Measurements from ENCODE around the gene LILRB3.
A peak's percentile ranks its signal among the peaks of the same experiment; 100 is the strongest.

Gene LILRB3

DNA sequence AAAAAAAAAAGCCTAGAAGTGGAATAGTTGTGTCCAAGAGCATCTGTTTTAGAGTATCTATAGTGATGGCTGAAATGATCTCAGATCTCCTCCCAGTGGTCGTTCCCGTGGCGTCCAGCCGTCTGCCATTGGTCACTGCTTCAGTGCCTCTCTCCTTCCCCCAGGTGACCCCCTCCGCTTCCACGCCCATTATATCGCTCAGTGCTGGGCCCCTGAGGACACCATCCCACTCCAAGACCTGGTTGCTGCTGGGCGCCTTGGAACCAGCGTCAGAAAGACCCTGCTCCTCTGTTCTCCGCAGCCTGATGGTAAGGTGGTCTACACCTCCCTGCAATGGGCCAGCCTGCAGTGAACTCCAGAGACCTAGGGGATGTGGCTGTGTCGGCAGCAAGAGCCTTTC is 29.8 kb downstream of the LILRB3 start:
- TF ChIP-seq, protein P1, sequence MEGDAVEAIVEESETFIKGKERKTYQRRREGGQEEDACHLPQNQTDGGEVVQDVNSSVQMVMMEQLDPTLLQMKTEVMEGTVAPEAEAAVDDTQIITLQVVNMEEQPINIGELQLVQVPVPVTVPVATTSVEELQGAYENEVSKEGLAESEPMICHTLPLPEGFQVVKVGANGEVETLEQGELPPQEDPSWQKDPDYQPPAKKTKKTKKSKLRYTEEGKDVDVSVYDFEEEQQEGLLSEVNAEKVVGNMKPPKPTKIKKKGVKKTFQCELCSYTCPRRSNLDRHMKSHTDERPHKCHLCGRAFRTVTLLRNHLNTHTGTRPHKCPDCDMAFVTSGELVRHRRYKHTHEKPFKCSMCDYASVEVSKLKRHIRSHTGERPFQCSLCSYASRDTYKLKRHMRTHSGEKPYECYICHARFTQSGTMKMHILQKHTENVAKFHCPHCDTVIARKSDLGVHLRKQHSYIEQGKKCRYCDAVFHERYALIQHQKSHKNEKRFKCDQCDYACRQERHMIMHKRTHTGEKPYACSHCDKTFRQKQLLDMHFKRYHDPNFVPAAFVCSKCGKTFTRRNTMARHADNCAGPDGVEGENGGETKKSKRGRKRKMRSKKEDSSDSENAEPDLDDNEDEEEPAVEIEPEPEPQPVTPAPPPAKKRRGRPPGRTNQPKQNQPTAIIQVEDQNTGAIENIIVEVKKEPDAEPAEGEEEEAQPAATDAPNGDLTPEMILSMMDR (conservative IDR thresholded peaks at IDR 0.05; ENCODE audit: low read depth, low read length): no peak
- H3K4me3 ChIP-seq (ENCODE audit: low read length): no peak overlapping the region
- DNase-seq (ENCODE audit: low read depth): no peak

DNA sequence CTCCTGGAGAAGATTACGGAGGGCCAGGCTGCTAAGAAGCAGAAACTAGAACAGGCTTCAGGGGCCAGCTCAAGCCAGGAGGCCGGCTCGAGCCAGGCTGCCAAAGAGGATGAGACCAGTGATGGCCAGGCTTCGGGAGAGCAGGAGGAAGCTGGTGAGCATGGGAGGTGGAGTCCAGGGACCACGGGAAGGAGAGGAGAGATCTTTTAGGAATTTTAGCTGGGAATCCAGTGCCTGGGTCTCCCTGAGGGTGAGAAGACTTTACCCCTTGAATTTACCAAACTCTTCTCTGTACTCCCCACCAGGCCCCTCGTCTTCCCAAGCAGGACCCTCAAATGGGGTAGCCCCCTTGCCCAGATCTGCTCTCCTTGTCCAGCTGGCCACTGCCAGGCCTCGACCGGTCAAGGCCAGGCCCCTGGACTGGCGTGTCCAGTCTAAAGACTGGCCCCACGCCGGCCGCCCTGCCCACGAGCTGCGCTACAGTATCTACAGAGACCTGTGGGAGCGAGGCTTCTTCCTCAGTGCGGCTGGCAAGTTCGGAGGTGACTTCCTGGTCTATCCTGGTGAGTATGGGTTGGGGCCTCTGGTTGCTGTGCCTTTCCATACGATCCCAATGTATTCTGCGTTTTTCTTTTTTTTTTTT is 30.9 kb downstream of the LILRB3 start:
- peak overlapping the region; percentile 76 for H3K4me3 ChIP-seq (ENCODE audit: low read length)
- DNase-seq (ENCODE audit: low read depth): no peak
- TF ChIP-seq, protein P1 (conservative IDR thresholded peaks at IDR 0.05; ENCODE audit: low read depth, low read length): no peak

DNA sequence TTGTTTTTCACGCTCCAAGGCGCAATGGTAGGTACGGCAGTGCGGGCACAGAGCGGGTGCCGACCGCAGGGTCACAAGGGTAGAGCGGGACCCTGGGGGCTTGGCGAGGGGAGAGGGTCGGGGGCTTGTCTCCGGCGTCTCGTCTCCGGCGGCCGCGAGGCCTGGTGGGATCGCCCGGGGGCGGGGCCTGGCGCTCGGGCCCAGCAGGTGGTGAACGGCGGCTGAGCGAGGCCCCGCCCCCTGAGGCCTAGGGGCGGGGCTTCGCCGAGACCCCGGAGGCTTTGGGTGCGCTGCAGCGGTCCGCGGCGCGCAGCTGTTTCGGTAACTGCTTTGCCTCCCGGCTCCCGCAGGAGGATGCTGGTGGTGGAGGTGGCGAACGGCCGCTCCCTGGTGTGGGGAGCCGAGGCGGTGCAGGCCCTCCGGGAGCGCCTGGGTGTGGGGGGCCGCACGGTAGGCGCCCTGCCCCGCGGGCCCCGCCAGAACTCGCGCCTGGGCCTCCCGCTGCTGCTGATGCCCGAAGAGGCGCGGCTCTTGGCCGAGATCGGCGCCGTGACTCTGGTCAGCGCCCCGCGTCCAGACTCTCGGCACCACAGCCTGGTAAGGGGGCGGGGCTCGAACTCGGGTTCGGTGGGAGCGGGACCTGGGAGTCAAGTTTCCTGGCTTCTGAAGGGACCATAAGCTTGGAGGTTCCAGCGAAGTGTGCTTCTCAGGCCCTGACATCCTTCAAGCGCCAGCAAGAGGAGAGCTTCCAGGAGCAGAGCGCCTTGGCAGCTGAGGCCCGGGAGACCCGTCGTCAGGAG is 31.6 kb downstream of the LILRB3 start, which contains the start of gene TSEN34:
Gene TSEN34 (plus strand): TSS at position 298 of the 800 bp plus-strand sequence. CDS start 57 bp downstream, at position 355.
- peak within 1 kb of the TSS; percentile 76 for H3K4me3 ChIP-seq (ENCODE audit: low read length)
- no peak for DNase-seq (ENCODE audit: low read depth)
- TF ChIP-seq, protein P1 (conservative IDR thresholded peaks at IDR 0.05; ENCODE audit: low read depth, low read length): no peak

DNA sequence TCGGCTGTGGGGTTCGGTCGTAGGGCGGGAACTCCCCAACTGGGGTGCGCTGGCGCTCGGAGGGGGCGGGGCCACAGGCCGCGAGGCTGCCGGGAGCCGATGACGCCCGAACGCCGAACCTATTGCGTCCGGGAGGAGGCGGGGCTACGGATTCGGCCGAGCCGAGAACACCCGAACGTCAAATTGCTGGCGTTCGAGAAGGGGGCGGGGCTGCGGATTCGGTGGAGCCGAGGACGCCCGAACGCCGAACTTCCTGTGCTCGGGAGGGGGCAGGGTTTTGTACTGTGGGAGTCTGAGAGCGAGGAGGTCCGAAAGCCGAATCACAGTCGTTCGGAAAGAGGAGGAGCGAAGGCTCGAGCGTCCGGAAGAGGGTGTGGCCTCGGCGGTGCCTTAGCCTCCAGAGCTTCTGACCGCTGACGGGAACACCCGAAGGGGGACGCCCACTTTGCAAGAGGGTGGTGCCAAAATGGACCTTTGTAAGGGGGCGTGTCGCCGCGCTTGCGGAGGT is 32.2 kb downstream of the LILRB3 start:
- H3K4me3 ChIP-seq (ENCODE audit: low read length): peak overlapping the region; percentile 76
- TF ChIP-seq, protein P1 (conservative IDR thresholded peaks at IDR 0.05; ENCODE audit: low read depth, low read length): no peak
- DNase-seq (ENCODE audit: low read depth): peak; percentile 98

DNA sequence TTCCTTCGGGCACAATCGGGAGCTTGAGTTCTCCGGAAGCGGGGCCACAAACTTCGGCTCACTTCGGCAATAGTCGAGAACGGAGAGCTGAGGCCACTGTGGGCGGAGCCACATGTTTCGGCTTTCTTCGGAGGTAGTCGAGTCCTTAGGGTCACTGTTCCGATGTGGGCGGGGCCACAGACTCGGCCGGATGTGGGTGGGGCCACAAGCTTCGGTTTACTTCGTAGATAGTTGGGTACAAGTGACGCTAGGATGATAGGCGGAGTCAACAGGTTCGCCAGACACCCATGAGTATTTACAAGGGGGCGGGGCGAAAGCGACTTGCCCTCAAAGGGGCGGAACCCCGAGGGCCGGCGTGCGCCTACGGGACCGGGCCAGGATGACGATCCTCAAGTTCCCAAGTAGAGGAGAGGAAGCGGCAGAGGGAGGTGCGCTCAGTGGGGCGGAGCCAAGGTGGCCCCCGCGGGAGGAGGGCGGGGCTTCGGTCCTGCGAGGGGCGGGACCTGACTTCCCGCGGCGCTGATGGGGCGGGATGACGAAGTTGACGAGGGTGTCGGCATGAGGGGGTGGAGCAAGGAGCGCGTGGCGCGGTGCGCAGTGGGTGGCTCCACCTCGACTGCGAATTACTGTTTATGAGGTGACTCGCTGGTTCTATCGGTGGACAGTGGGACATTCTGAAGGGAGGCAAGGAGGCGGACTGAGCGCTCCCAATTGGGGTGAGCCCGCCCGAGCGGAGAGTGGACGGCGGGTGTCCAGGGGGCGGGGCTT is 32.9 kb downstream of the LILRB3 start:
- TF ChIP-seq, protein P1 (conservative IDR thresholded peaks at IDR 0.05; ENCODE audit: low read depth, low read length): no peak
- H3K4me3 ChIP-seq (ENCODE audit: low read length): peak overlapping the region; percentile 79
- peak; percentile 99 for DNase-seq (ENCODE audit: low read depth)

DNA sequence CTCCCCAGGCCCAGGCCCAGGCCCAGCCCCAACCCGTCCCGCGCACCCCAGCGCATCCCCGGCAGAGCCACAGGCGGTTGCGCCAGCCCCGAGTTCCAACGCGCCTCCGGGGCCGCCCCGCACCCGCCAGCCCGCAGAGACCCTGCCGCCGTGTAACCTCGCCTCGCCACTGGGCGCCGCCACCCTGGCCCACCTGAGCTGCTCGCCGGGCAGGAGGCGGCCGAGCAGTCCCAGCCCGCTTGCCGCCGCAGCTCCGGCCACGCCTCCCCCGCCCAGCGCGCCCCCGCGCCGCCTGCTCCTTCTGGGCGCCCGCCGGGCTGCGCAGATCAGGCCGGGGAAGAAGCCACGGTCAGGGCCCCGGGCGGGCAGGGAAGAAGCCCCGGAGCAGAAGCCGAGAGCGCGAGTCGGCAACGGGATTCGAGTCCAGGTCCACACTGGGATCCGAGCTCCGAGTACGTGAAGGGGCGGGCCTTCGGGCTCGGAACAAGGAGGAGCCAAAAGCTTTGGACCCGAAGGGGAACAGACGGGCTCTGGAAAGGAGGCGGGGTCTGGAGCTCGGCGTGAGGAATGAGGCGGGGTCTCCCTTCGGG is 33.6 kb downstream of the LILRB3 start, which contains the start of gene MBOAT7:
Gene MBOAT7 (minus strand): TSS at position 436 of the 590 bp plus-strand sequence. CDS start 1,072 bp downstream, outside the sequence.
- TF ChIP-seq, protein P1 (conservative IDR thresholded peaks at IDR 0.05; ENCODE audit: low read depth, low read length): peak; percentile 27
- DNase-seq (ENCODE audit: low read depth): no peak
- peak within 1 kb of the TSS; percentile 79 for H3K4me3 ChIP-seq (ENCODE audit: low read length)
